Endothelial cell of umbilical vein (primary cell): ENCODE measurements around the gene CIDEA. TPM values are rescaled to one million over a fixed set of nuclear protein-coding genes. Genes with fewer than 3 reads are reported as not detected.

ENCODE experiments used
- BruUV-seq: library from RNA; stranded (reverse); fragments of 400-500 nt; replicated peaks from 2 replicates; lab custom pipeline; 2021; lab: Mats Ljungman, UMichigan
- CTCF ChIA-PET: fragments of 300-600, 350-600 bp; sonication (Branson Sonifier 250); formaldehyde crosslinking; loops from one replicate; lab custom pipeline; 2021; ENCODE audit warnings: antibody characterized with exemption, inconsistent platforms; lab: Charles Lee
- POLR2A ChIA-PET: fragments of 300-600, 350-600 bp; sonication (Branson Sonifier 250); formaldehyde crosslinking; loops from one replicate; lab custom pipeline; 2021; ENCODE audit warnings: antibody characterized with exemption, inconsistent platforms; lab: Charles Lee
- DNase-seq: peaks from one replicate; pipeline ENCODE4 v3.0.0-alpha.2; 2011; ENCODE audit warnings: low read depth, low spot score
- FAIRE-seq: peaks from 2 replicates; lab custom pipeline; 2011; peaks lifted over from hg19 to GRCh38; lab: Jason Lieb, UNC
- H2AFZ ChIP-seq: 2 replicates; pipeline ENCODE4 v1.6.0; 2012; ENCODE audit warnings: low read depth, low read length, control low read depth, inconsistent platforms
- H3K27ac ChIP-seq: 2 replicates; pipeline ENCODE4 v1.5.1; 2011; ENCODE audit warnings: low read depth, mild to moderate bottlenecking, control low read depth, low read length, moderate library complexity; ENCODE audit not compliant: insufficient read depth
- H3K27me3 ChIP-seq, 2 experiments: 2 replicates each; pipeline versions ENCODE4 v1.6.0 to v1.6.1; 2011; ENCODE audit warnings: low read length in 2 of 2, mixed read lengths in 1 of 2; ENCODE audit not compliant: control insufficient read depth in 2 of 2, insufficient read depth in 2 of 2
- H3K36me3 ChIP-seq, 2 experiments: 2 replicates in 1 of 2; 3 replicates in 1 of 2; pipeline ENCODE4 v1.5.1; 2011; ENCODE audit warnings: low read length in 2 of 2, mild to moderate bottlenecking in 1 of 2, moderate library complexity in 1 of 2; ENCODE audit not compliant: control insufficient read depth in 2 of 2, insufficient read depth in 2 of 2; ENCODE audit errors: extremely low read depth in 1 of 2
- H3K4me1 ChIP-seq: 3 replicates; pipeline ENCODE4 v1.5.1; 2011; ENCODE audit warnings: mild to moderate bottlenecking, low read length; ENCODE audit not compliant: control insufficient read depth, insufficient read depth; ENCODE audit errors: extremely low read depth
- H3K4me2 ChIP-seq: 2 replicates; pipeline ENCODE4 v1.6.1; 2011; ENCODE audit warnings: low read length, control low read depth, mixed read lengths; ENCODE audit not compliant: insufficient read depth
- H3K4me3 ChIP-seq, 3 experiments: fragments of 200-600 bp in 1 of 3; sonication (generic), shearing (Covaris generic) in 1 of 3; replicated peaks in 1 of 3; 2 replicates each; pipeline ENCODE4 v1.5.1; 2011 to 2016; ENCODE audit warnings: control low read depth in 3 of 3, low read length in 3 of 3, mild to moderate bottlenecking in 2 of 3, inconsistent platforms in 1 of 3, low read depth in 1 of 3, moderate library complexity in 1 of 3; ENCODE audit not compliant: insufficient read depth in 1 of 3
- H3K79me2 ChIP-seq: 2 replicates; pipeline ENCODE4 v1.6.0; 2012; ENCODE audit warnings: low read length, inconsistent platforms; ENCODE audit not compliant: control insufficient read depth, insufficient read depth
- H3K9ac ChIP-seq: replicated peaks from 2 replicates; pipeline ENCODE3; 2011; ENCODE audit warnings: low read length, control low read depth; ENCODE audit not compliant: insufficient read depth; ENCODE audit errors: extremely low read depth
- H3K9me1 ChIP-seq: replicated peaks from 3 replicates; pipeline ENCODE4 v1.6.0; 2011; ENCODE audit warnings: mild to moderate bottlenecking, low read length; ENCODE audit not compliant: control insufficient read depth, insufficient read depth; ENCODE audit errors: extremely low read depth
- H3K9me3 ChIP-seq: replicated peaks from 2 replicates; pipeline ENCODE4 v1.5.1; 2012; ENCODE audit warnings: low read length, inconsistent platforms; ENCODE audit not compliant: control insufficient read depth, insufficient read depth
- H4K20me1 ChIP-seq: replicated peaks from 2 replicates; pipeline ENCODE3; 2011; ENCODE audit warnings: mild to moderate bottlenecking, low read length; ENCODE audit not compliant: control insufficient read depth, insufficient read depth; ENCODE audit errors: extremely low read depth
- EZH2 ChIP-seq: IDR thresholded peaks from 2 replicates; pipeline ENCODE4 v1.6.1; 2012; ENCODE audit warnings: borderline replicate concordance, low read depth, mild to moderate bottlenecking, moderate library complexity, low read length, inconsistent platforms; ENCODE audit not compliant: severe bottlenecking
- FOS ChIP-seq: IDR thresholded peaks from 2 replicates; pipeline ENCODE4 v1.6.1; 2011; ENCODE audit warnings: mild to moderate bottlenecking, low read length, moderate library complexity, borderline replicate concordance; ENCODE audit not compliant: insufficient read depth
- GATA2 ChIP-seq: IDR thresholded peaks from 2 replicates; pipeline ENCODE4 v1.7.0; 2011; ENCODE audit warnings: low read depth, mild to moderate bottlenecking, moderate library complexity, mixed read lengths, low read length; ENCODE audit not compliant: insufficient read length, insufficient read depth
- JUN ChIP-seq: IDR thresholded peaks from 2 replicates; pipeline ENCODE4 v1.6.1; 2011; ENCODE audit warnings: borderline replicate concordance, low read depth; ENCODE audit not compliant: insufficient read length, insufficient read depth
- MYC ChIP-seq: IDR thresholded peaks from one replicate; pipeline ENCODE4 v1.6.1; 2011; ENCODE audit warnings: mild to moderate bottlenecking, low read depth, low read length
- POLR2A ChIP-seq: IDR thresholded peaks from 2 replicates; pipeline ENCODE4 v1.6.1; 2012; ENCODE audit warnings: low read depth, mild to moderate bottlenecking, control low read depth, low read length
- POLR2AphosphoS5 ChIP-seq: IDR thresholded peaks from 2 replicates; pipeline ENCODE4 v1.6.1; 2012; ENCODE audit warnings: low read depth, mild to moderate bottlenecking, control low read depth, low read length, moderate library complexity; ENCODE audit not compliant: insufficient read depth
- dilution Hi-C: fragments of 300-500 bp; cut with MboI; formaldehyde crosslinking; loops from one replicate; pipeline ENCODE4 v1.15.0; 2019; ENCODE audit warnings: low sequenced_read_pairs; ENCODE audit not compliant: extremely low pct_ligation_motif_present
- intact Hi-C: fragments of 100-400 bp; cut with micrococcal nuclease; formaldehyde crosslinking; loops from one replicate; pipeline ENCODE4 v1.10.0; 2022
- polyA plus RNA-seq, 4 experiments: library from polyadenylated mRNA; depleted of rRNA in 3 of 4; stranded (reverse) in 3 of 4; unstranded in 1 of 4; fragments of >200 nt; gene quantifications; 2 replicates each; pipeline versions ENCODE4 v1.2.1 to v1.2.3, GENCODE V29; 2011 to 2012; ENCODE audit warnings: missing spikeins in 1 of 4
- total RNA-seq: library from RNA; stranded (reverse); gene quantifications from 2 replicates; pipeline ENCODE4 v1.2.3, GENCODE V29; 2021
- TF ChIP-seq, protein P1 (sequence below): IDR thresholded peaks from 2 replicates; pipeline ENCODE4 v1.6.1; 2011; ENCODE audit not compliant: insufficient read depth, insufficient read length
- TF ChIP-seq, protein P2 (sequence below), 2 donors: IDR thresholded peaks; 1 replicate in 1 of 2; 2 replicates in 1 of 2; pipeline ENCODE4 v1.5.1; 2011; ENCODE audit warnings: low read length in 2 of 2, mild to moderate bottlenecking in 2 of 2, moderate library complexity in 2 of 2, control low read depth in 1 of 2, inconsistent platforms in 1 of 2, low read depth in 1 of 2; ENCODE audit not compliant: insufficient read depth in 1 of 2; ENCODE audit errors: extremely low read depth in 1 of 2

The CIDEA gene
- total and polyA plus RNA-seq, 2 donors (not counting 3 experiments of a cell fraction or from before 2014, with no cell fraction given) = 0.42 TPM; not detected in 1

DNA sequence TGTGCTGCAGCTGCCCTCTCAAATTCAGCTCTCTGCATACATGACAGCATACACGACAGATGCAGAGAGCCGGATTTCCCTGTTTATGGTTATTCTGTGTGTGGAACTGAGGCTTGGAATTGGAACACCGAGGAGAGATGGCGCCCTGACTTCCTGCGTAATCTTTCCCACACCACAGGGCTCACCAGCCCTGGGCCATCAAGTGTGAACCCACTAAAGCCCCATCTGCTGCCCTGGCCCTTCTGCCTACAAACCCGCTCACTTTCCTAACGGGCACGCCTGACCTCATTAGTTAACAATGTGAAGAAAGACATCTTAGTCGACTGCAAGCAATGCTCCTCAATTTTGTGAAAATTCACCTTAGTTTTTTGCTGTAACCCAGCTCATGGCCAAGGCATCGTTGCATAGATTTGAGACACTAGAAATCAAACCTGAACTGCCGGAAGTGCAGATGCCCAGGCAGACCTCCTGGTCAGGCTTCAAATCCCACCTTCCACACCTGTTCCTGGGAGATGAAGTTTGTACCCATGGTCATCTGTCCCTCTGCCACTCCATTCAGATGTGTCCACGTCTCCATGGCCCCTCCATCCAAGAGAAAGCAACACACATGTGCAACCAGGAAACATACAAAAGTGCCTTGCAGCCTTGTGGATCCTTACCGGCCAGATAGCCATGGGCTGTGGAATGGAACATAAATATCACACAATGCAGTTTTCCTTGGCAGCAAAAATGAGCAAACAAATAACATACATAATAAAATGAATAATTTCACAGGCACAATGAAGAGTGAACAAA lies 5.0 kb upstream of the CIDEA start:
- H3K4me2 ChIP-seq = no peak overlapping the region
- no peak overlapping the region for H3K9ac ChIP-seq
- intact Hi-C loops = no loop called here
- TF ChIP-seq GATA2 = no peak
- TF ChIP-seq, protein P1, sequence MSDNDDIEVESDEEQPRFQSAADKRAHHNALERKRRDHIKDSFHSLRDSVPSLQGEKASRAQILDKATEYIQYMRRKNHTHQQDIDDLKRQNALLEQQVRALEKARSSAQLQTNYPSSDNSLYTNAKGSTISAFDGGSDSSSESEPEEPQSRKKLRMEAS = no peak
- no peak for TF ChIP-seq JUN
- TF ChIP-seq MYC = no peak
- TF ChIP-seq POLR2A = no peak
- TF ChIP-seq EZH2 = no peak
- no peak for TF ChIP-seq FOS
- no peak for TF ChIP-seq POLR2AphosphoS5
- TF ChIP-seq, protein P2, sequence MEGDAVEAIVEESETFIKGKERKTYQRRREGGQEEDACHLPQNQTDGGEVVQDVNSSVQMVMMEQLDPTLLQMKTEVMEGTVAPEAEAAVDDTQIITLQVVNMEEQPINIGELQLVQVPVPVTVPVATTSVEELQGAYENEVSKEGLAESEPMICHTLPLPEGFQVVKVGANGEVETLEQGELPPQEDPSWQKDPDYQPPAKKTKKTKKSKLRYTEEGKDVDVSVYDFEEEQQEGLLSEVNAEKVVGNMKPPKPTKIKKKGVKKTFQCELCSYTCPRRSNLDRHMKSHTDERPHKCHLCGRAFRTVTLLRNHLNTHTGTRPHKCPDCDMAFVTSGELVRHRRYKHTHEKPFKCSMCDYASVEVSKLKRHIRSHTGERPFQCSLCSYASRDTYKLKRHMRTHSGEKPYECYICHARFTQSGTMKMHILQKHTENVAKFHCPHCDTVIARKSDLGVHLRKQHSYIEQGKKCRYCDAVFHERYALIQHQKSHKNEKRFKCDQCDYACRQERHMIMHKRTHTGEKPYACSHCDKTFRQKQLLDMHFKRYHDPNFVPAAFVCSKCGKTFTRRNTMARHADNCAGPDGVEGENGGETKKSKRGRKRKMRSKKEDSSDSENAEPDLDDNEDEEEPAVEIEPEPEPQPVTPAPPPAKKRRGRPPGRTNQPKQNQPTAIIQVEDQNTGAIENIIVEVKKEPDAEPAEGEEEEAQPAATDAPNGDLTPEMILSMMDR (IDR thresholded peaks at IDR 0.05; ENCODE audit: extremely low read depth in 1 of 2, insufficient read depth in 1 of 2, low read depth in 1 of 2, low read length in 2 of 2) = no peak
- H4K20me1 ChIP-seq = no peaks in the 10 kb centered on the region
- H3K9me3 ChIP-seq = no peaks in the 10 kb centered on the region
- no TSS peak for BruUV-seq
- no peak overlapping the region for H3K27ac ChIP-seq
- H3K27me3 ChIP-seq = peaks cover 26 to 45% of the 10 kb centered on the region in 2 experiments
- no peak overlapping the region for H2AFZ ChIP-seq
- ChIA-PET POLR2A (no interaction called here), CTCF (interaction anchor here (0.6 to 2.4 kb wide), 5 partner anchors 11 to 127 kb away, joined by 3 to 21 read pairs (median 3); no protein-coding TSS in a partner anchor)
- FAIRE-seq (no peak), DNase-seq (no peak)
- dilution Hi-C loops = no loop called here
- H3K36me3 ChIP-seq = no peaks in the 10 kb centered on the region
- no peaks in the 10 kb centered on the region for H3K79me2 ChIP-seq
- peaks cover 5% of the 10 kb centered on the region for H3K4me1 ChIP-seq
- H3K4me3 ChIP-seq = no peak overlapping the region
- no peaks in the 10 kb centered on the region for H3K9me1 ChIP-seq
